HG02938 (cell line): ENCODE results near the gene UPF1.
"Not testable (repeated sequence)": the region's sequence is repeated elsewhere in the genome, so short reads cannot be mapped to it uniquely, and the experiment has no call there.

Source experiments
- ATAC-seq: cut with Tn5 transposase; IDR thresholded peaks from one replicate; pipeline ENCODE4 v1.9.1; 2021; ENCODE audit warnings: mild to moderate bottlenecking, moderate library complexity; ENCODE audit not compliant: unreplicated experiment

The UPF1 gene

GRCh38 chr19:18798384-18799352 is 33.1 kb upstream of the UPF1 start:
- ATAC-seq = no peak

- no peak for ATAC-seq
These were observed 32.3 kb upstream of the UPF1 start for GRCh38 chr19:18799389-18799970.

- ATAC-seq = no peak
These were observed 31.7 kb upstream of the UPF1 start for GRCh38 chr19:18800079-18800478.

DNA sequence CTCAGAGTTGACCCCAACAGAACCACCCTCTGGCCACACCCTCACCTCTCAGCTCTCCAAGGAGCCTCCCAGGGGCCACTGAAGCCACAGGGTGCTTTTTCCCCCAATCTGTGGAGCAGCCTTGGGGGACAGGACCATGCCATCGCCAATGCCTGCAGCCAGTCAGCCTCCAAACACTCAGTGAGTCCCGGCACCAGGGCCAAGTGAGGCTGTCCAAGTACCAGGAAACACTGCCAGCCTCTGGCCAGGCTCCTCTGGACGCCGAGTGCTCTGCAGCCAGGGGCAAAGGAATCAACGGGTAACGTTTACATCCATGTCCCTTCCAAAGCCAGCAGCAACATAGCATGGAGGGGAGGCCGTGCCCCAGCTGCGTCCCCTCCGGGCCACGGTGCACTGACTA is 31.1 kb upstream of the UPF1 start:
- ATAC-seq = no peak

- no peak for ATAC-seq
These were observed 29.4 kb upstream of the UPF1 start for GRCh38 chr19:18802354-18802753.

DNA sequence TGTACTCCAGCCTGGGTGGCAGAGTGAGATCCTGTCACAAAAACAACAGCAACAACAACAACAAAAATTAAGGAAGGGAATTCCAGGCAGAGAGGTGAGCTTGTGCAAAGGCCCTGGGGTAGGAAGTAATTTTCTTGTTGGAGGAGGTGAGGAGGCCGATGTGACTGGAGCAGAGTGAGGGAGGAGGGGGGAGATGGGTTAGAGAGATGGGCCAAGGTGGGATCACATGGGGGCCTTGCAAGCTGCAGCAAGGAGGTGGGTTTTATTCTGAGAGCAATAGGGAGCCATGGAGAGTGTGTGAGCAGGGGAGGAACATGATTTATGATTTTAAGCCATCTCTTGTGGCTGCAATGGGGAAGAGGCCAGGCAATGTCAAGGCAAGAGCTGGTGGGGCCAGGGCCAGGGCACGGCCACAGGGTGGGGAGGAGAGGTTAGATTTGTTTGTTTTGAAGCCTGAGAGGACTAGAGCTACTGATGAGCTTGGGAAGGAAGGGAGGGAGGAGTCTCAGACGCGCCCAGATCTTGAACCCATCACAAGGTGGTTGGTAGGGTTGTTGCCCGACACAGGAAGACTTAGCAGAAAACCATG is 28.1 kb upstream of the UPF1 start:
- ATAC-seq = no peak

- ATAC-seq = no peak
These were observed 27.6 kb upstream of the UPF1 start for GRCh38 chr19:18804139-18804601.

DNA sequence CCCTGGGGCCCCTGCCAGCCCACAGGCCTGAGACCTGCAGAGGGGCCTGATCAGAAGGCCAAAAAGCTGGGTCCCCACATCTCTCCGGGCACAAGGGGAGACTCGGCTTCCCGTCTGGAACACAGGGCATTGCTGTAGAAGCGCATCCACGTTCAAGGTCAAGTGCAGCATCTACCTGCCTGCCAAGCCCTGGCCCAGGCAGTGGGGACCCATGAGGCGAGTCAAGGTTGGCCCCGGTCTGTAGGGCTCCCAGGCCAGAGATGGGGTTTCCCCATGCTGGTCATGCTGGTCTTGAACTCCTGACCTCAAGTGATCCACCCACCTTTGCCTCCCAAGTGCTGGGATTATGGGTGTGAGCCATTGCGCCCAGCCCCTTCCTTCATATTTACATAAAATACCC is 27.1 kb upstream of the UPF1 start:
- no peak for ATAC-seq

GRCh38 chr19:18807861-18808331 is 23.9 kb upstream of the UPF1 start:
- ATAC-seq = no peak

DNA sequence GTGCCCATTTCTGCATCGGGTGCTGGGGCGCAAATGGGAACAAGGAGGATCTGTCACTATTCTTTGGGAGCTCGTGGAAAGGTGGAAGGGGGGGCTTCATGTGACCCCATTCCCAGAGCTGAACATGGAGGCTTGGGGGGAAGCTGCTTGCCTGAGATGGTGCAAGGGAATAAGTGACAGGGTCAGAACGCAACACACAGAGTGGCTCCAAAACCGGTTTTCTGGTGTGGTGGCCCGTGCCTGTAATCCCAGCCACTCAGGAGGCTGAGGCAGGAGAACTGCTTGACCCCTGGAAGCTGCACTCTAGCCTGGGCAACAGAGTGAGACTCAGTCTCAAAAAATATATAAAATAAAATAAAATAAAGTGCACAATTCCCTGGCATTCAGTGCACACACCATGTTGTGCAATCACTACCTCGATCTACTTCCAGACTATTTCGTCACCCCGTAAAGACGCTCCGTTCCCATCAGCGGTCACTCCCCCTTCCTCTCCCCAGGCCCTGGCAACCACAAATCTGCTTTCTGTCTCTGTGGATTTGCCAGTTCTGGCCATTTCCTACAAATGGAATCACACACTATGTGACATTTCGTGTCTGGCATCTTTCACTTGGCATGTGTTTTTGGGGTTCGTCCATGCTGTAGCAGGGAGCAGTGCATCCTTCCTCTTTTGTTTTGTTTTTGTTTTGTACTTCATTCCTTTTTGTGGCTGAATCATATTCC is 22.4 kb upstream of the UPF1 start:
- ATAC-seq = no peak

GRCh38 chr19:18811638-18812037 is 20.1 kb upstream of the UPF1 start:
- not testable (repeated sequence) for ATAC-seq

GRCh38 chr19:18814063-18814462 is 17.7 kb upstream of the UPF1 start:
- ATAC-seq = no peak

DNA sequence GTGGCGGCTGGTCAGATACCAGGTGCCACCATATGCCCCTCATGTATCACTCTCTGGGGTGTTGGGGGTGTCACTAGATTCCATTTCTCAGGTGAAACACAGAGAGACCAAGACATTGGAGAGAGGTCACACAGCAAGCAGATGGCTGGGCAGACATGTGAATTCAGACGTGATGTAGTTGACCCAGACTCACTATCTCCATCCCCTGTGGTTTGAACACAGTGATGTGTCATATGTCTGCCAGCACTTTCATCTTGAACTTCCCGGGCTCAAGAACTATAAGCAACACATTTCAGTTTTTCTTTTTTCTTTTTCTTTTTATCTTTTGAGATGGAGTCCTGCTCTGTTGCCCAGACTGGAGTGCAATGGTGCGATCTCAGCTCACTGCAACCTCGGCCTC is 16.1 kb upstream of the UPF1 start:
- no peak for ATAC-seq

- not testable (repeated sequence) for ATAC-seq
These were observed 15.1 kb upstream of the UPF1 start for GRCh38 chr19:18816645-18817044.

DNA sequence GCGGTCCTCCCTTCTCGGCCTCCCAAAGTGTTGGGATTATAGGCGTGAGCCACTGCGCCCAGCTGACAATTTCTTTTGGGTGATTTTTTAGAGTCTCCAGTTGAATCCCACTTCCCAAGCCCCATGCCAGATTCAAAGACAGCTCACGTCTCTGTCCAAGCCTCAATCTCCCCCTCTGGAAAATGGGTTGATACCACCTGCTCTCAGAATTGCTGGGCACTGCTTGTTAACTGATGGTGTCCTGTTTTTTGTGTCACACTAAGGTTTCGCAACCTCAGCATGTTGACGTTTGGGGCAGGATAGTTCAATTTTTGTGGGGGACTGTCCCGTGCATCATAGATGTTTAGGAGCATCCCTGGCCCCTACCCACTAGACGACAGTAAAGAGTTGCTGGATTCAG is 14.2 kb upstream of the UPF1 start:
- ATAC-seq = no peak

GRCh38 chr19:18828786-18829185 is 3.0 kb upstream of the UPF1 start:
- ATAC-seq = no peak

DNA sequence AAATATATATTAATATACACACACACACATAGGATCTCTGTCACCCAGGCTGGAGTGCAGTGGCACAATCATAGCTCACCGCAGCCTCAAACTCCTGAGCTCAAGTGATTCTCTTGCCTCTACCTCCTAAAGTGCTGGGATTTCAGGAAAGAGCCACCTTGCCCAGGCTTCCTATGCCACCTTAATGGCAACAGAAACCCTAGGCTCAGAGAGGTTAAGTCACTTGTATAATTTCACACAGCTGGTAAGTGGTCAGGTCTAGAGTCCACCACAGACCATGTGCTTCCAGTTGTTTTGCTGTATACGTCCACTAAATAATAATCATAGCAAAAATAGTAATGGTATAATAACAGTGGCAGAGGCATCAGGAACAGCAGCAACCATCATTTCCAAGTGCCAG is 1.3 kb upstream of the UPF1 start:
- ATAC-seq = no peak

DNA sequence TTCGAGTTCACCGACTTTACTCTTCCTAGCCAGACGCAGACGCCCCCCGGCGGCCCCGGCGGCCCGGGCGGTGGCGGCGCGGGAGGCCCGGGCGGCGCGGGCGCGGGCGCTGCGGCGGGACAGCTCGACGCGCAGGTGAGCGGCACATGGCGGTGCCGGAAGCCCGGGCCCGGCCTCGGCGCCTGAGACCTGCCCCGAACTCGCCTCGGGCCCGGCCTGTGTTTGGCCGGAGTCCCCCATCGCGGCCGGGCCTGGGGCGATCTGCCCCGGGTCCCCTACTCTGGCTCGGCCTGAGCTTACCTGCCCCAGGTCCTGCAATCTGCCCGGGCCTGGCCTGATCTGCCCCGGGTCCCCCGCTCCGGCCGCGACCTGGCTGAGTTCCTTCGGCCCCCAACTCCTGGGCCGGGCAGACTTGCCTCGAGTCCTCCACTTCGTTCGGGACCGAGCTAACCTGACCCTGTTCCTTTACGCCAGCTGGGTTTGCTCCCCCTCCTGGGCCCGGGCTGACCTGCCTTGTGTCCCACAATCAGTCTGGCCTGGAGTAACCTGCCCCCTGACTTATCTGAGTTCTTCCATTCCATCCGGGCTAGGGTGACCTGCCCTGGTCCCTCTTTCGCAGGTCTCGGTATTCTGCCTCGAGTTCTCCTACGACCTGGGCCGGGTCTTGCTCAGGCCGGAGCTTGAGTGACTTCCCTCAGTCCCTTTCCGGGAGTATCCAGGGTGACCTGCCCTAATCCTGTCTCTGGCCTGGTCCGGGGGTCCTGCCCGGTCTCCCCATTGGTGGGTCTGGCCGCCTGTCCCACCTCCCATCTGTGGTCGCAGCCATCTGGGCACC is 764 bp downstream of the UPF1 start:
- ATAC-seq = peak; percentile 28

DNA sequence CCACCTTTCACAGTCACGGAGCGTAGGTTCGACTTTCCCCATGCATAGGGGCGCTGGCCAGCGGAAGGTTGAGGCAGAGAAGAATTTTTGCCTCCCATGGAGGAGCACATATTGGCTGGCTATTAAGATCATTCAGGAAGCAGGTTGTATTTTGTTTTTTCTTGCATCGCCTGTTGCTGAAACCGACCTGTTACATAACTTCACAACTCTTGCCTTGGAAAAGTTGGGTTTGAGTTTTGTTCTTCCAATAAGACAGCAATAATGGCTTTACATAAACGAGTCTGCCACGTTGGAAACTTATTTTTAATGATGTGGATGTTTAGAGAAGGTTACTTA is 1.4 kb downstream of the UPF1 start:
- no peak for ATAC-seq
